Posterior cingulate gyrus (tissue), 11 donors: ENCODE data around the gene GFRA4.

Experiments
- DNase-seq, 10 donors: peaks; one replicate each; pipeline versions ENCODE4 v3.0.0 to v3.0.0-alpha.2; 2020 to 2021; ENCODE audit warnings: mixed read lengths in 3 of 10
- intact Hi-C: fragments of 100-400 bp; cut with DNase I; formaldehyde crosslinking; loops from one replicate; pipeline ENCODE4 v1.15.1; 2023

Gene GFRA4

GRCh38 chr20:3696200-3696599, 33.0 kb upstream of the GFRA4 start:
- intact Hi-C loops, result no loop called here

GRCh38 chr20:3694864-3695263, 31.7 kb upstream of the GFRA4 start:
- DNase-seq, result peak in 1 of 10 donors; percentile 53
- intact Hi-C loops, result no loop called here

More at GRCh38 chr20:3696200-3696599, 33.0 kb upstream of the GFRA4 start:
- DNase-seq, result no peak

- no peak for DNase-seq
- intact Hi-C loops, result no loop called here
Observed at GRCh38 chr20:3693376-3693775, 30.2 kb upstream of the GFRA4 start.

- DNase-seq, result no peak
- intact Hi-C loops, result no loop called here
Observed at GRCh38 chr20:3692706-3693294, 29.6 kb upstream of the GFRA4 start.

- no peak for DNase-seq
Observed at GRCh38 chr20:3691897-3692296, 28.7 kb upstream of the GFRA4 start.

GRCh38 chr20:3691306-3691705, 28.1 kb upstream of the GFRA4 start:
- no peak for DNase-seq
- intact Hi-C loops, result no loop called here

More at GRCh38 chr20:3691897-3692296, 28.7 kb upstream of the GFRA4 start:
- intact Hi-C loops, result no loop called here

- intact Hi-C loops, result no loop called here
- DNase-seq, result no peak
Observed at GRCh38 chr20:3690413-3690812, 27.2 kb upstream of the GFRA4 start.

- intact Hi-C loops, result no loop called here
- DNase-seq, result no peak
Observed at GRCh38 chr20:3689978-3690377, 26.8 kb upstream of the GFRA4 start.

- DNase-seq, result peak in 2 of 10 donors; percentile 27 to 40
- intact Hi-C loops, result no loop called here
Observed at GRCh38 chr20:3687655-3688054, 24.5 kb upstream of the GFRA4 start.

GRCh38 chr20:3686867-3687321, 23.7 kb upstream of the GFRA4 start:
- intact Hi-C loops, result no loop called here
- peak in 9 of 10 donors; percentile 21 to 89 (median 40) for DNase-seq

- intact Hi-C loops, result no loop called here
Observed at GRCh38 chr20:3686421-3686820, 23.2 kb upstream of the GFRA4 start.

GRCh38 chr20:3685341-3685740, 22.1 kb upstream of the GFRA4 start:
- intact Hi-C loops, result no loop called here

More at GRCh38 chr20:3686421-3686820, 23.2 kb upstream of the GFRA4 start:
- no peak for DNase-seq

GRCh38 chr20:3681931-3682781, 19.0 kb upstream of the GFRA4 start, which contains the start of gene ADAM33:
Gene ADAM33, minus strand, starts transcription at chr20:3682010. Its CDS starts 6 bp downstream, at chr20:3682004.
- peak in 1 of 10 donors; percentile 81 for DNase-seq
- intact Hi-C loops, result no loop called here

More at GRCh38 chr20:3685341-3685740, 22.1 kb upstream of the GFRA4 start:
- no peak for DNase-seq

- peak in 1 of 10 donors; percentile 83 for DNase-seq
- intact Hi-C loops, result no loop called here
Observed at GRCh38 chr20:3681352-3681930, 18.2 kb upstream of the GFRA4 start.

- peak in 1 of 10 donors; percentile 76 for DNase-seq
- intact Hi-C loops, result no loop called here
Observed at GRCh38 chr20:3680701-3681351, 17.6 kb upstream of the GFRA4 start.

GRCh38 chr20:3679749-3680700, 16.8 kb upstream of the GFRA4 start:
- peak in 1 of 10 donors; percentile 72 for DNase-seq
- intact Hi-C loops, result loop anchor here (5.0 to 10.0 kb wide), 2 partner anchors 87 to 405 kb away; partner anchors contain the start of gene ADISSP

GRCh38 chr20:3678856-3679720, 15.9 kb upstream of the GFRA4 start:
- intact Hi-C loops, result loop anchor here (5.0 to 10.0 kb wide), 2 partner anchors 88 to 406 kb away; partner anchors contain the start of gene ADISSP
- no peak for DNase-seq

- intact Hi-C loops, result loop anchor here (5.0 to 10.0 kb wide), 2 partner anchors 89 to 407 kb away; partner anchors contain the start of gene ADISSP
- no peak for DNase-seq
Observed at GRCh38 chr20:3678198-3678597, 15.0 kb upstream of the GFRA4 start.
